ENCODE data around the gene GJA3.

Gene GJA3

GRCh38 chr13:20151016-20151415, 9.8 kb downstream of the GJA3 start:
- no peak for DNase-seq (ENCODE audit: low read depth in 2 of 2)

DNA sequence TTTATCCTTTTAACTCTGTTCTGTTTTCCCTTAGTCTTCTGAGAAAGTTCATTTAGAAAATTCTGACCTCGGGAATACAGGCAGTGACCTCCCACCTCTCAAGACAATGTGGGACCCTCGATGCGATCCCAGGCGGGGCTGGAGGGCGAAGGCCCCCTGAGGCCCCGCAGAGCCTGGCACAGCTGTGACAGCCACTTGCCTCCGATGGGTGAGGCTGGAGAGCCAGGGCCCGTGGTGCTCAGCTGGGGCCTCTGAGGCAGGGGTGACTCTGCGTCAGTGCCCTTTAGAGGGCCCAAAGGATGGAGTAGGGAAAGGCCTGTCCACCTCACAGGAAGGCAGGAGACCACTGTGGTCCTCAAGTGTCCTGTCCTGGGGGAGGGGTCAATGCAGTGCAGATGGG, 10.3 kb downstream of the GJA3 start:
- no peak for DNase-seq (ENCODE audit: low read depth in 2 of 2)

- DNase-seq (ENCODE audit: low read depth in 2 of 2), result no peak
These were observed 11.1 kb downstream of the GJA3 start for GRCh38 chr13:20149762-20150161.

- no peak for DNase-seq (ENCODE audit: low read depth in 2 of 2)
These were observed 12.2 kb downstream of the GJA3 start for GRCh38 chr13:20148501-20149183.

DNA sequence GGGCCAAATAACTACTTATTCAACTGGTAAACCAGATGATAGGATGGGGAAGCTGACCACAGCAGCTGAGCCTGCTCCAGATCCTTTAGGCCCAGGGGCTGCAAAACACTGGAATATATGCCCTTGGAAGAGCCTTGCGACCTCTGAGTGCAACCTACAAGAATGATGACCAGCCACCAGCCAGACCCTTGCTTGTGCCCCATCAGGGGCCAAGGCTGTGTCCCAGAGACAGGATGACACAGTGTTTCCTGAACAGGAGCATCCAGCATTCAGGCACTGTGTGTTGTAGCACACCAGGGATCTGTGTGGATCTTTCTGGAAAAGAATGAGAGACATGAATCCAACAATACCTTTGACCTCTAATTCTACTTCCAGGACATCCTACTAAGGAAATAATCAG, 14.5 kb downstream of the GJA3 start:
- DNase-seq (ENCODE audit: low read depth in 2 of 2), result no peak

GRCh38 chr13:20145521-20145920, 15.3 kb downstream of the GJA3 start:
- no peak for DNase-seq (ENCODE audit: low read depth in 2 of 2)

DNA sequence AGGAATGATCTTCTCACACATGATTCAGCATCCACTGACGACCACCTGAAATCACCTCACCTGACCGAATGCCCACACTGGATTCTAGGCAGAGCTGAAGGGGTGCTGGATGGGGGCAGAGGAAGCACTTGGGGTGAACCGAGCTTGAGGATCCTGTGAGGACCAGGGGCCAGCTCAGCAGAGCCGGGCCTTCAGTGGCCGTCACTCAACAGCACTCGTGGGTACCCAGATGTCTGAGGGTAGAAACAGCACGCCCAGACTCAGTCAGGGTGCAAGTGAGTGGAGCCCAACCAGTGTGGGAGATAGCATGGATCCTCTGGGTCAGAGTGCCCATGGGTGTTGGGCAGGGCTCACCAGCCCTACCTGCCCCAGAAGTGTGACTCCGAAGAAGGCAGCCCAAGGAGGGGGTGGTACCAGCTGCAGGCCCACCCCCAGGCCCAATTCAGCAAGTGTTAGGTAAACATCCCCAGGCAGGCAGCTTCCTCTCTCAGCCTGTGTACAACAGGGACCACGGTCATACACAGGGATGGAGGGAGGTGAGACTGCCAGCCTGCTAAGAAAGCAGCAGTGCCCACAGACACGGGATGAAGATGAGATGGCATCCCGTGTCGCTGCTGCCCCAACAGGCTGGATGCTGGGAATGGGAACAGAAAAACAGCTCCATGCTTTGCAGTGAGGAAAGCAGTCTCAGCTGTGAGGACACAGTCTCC, 16.6 kb downstream of the GJA3 start:
- DNase-seq (ENCODE audit: low read depth in 2 of 2), result no peak

- DNase-seq (ENCODE audit: low read depth in 2 of 2), result no peak
These were observed 17.8 kb downstream of the GJA3 start for GRCh38 chr13:20142927-20143480.

DNA sequence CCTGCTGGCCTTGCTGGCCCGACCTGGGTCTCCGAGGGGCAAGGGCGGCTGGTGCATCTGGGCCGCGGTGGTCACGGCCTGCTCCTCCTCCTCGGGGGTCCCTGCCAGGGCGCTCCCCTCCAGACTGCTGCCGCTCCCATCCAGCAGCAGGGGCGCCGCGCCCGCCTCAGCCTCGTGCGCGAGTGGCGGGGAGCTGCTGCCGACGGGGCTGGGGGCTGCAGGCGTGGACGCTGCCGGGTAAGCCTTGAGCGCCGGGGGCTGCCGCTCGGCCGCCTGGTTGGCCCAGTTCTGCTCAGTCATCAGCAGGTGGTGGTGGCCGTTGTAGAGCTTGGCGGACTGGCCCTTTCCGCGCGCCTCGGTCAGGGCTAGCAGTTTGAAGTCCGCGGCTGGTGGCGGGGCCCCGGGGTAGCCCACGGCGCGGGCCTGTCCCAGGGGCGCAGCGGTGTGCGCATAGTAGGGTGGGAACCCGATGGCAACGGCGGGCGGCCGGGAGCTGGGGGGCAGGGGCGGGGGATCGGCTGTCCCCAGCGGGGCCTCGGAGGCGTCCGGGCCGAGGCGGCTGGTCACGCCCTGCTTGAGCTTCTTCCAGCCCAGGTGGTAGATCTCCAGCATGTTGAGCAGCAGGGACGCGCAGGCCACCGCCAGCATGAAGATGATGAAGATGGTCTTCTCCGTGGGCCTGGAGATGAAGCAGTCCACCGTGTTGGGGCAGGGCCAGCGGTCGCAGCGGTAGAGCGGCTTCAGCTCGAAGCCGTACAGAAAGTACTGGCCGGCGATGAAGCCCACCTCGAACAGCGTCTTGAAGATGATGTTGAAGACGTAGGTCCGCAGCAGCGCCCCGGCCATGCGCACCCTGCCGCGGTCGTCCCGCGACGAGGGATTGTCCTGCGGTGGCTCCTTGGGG, 18.6 kb downstream of the GJA3 start:
- no peak for DNase-seq (ENCODE audit: low read depth in 2 of 2)

- DNase-seq (ENCODE audit: low read depth in 2 of 2), result no peak
These were observed 19.4 kb downstream of the GJA3 start for GRCh38 chr13:20141238-20142022.

GRCh38 chr13:20140487-20140886, 20.4 kb downstream of the GJA3 start:
- no peak for DNase-seq (ENCODE audit: low read depth in 2 of 2)

DNA sequence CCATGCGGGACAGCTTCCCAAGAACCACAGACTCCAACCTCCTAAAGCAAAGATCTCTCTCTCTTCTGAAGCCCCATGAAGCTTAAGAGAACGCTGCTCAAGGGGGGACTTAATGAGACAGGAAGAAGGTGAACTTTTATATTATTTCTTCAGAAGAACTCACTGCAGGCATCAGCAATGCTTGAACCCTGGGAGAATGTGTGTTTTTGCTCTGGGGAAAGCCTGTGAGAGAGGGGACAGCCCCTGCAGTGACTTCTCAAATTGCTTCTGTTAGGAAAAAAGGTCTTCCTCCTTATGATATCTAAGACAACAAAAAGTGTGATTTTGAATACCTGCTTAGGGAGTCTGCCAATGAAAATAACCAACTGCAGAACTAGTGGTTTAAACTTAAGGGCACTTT, 23.0 kb downstream of the GJA3 start:
- DNase-seq (ENCODE audit: low read depth in 2 of 2), result no peak

GRCh38 chr13:20136781-20137703, 23.8 kb downstream of the GJA3 start:
- no peak for DNase-seq (ENCODE audit: low read depth in 2 of 2)

- no peak for DNase-seq (ENCODE audit: low read depth in 2 of 2)
These were observed 26.1 kb downstream of the GJA3 start for GRCh38 chr13:20134732-20135131.

DNA sequence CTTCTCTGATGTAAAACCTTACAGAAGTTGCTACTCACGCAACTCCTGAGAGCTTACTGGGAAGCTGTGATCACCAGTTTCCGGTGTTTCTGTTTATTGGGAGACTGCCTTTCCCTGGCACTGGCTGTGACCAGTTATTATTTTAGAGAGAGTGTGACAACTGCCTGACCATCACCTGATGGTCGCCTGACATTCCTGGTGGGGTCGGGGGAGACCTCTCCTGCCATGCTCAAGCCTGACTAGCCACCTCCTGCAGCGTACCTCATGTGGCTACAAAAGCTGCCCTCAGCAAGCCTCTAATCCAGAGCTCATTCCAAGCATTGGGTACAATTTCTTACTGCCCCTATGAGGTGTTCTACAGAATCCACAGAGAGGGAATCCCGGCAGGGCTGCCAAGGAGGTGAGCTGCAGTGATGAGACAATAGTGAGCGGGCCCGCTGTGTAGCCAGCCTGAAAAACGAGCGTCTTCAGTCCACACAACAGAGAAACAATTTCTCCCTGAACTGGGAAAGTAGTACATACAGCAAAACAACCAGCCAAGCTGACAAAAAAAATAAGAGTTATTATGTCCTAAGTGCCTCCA, 28.7 kb downstream of the GJA3 start:
- no peak for DNase-seq (ENCODE audit: low read depth in 2 of 2)

GRCh38 chr13:20131057-20131832, 29.6 kb downstream of the GJA3 start:
- no peak for DNase-seq (ENCODE audit: low read depth in 2 of 2)

- DNase-seq (ENCODE audit: low read depth in 2 of 2), result no peak
These were observed 30.2 kb downstream of the GJA3 start for GRCh38 chr13:20130652-20131051.

- DNase-seq (ENCODE audit: low read depth in 2 of 2), result no peak
These were observed 30.8 kb downstream of the GJA3 start for GRCh38 chr13:20130012-20130411.

DNA sequence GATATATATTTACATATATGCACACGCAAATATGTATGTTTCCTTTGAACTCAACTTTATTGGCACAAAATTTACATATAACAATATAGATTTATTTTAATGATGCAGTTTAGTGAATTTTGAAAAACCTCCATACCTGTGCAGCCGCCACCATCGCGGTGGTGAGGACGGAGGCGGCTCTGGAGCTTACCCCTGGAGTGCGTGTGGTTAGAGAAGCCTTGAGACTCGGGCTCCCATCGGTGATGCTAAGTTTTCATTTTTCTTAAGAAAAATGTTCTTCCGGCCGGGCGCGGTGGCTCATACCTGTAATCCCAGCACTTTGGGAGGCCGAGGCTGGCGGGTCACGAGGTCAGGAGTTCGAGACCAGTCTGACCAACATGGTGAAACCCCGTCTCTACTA, 31.8 kb downstream of the GJA3 start:
- no peak for DNase-seq (ENCODE audit: low read depth in 2 of 2)

All from stimulated activated CD8-positive, alpha-beta memory T cell treated with anti-CD3 and anti-CD28 coated beads, Interleukin-15, amount 100 ng/mL, for 4 hours (primary cell).